Keratinocyte (primary cell): ENCODE data around the gene ASH1L. TPM values are rescaled to one million over a fixed set of nuclear protein-coding genes. Genes with fewer than 3 reads are reported as not detected.

Source experiments
- polyA plus RNA-seq, 5 experiments: library from polyadenylated mRNA; depleted of rRNA in 3 of 5; stranded (reverse) in 3 of 5; stranded (forward) in 1 of 5; unstranded in 1 of 5; fragments of >200 nt; gene quantifications; 1 replicate in 1 of 5; 2 replicates in 3 of 5; 3 replicates in 1 of 5; pipeline versions ENCODE4 v1.2.1 to v1.2.3, GENCODE V29; 2011 to 2012; ENCODE audit warnings: missing spikeins in 2 of 5, low read depth in 1 of 5, low replicate concordance in 1 of 5
- small RNA-seq, 3 experiments: library from RNA; depleted of rRNA; stranded (forward); fragments of <200 nt; gene quantifications; one replicate each; pipeline ENCODE3, GENCODE V24; 2012; ENCODE audit warnings: low read depth in 3 of 3, low replicate concordance in 1 of 3; ENCODE audit not compliant: insufficient read length in 3 of 3

ASH1L gene
- polyA plus RNA-seq, 1 donor (not counting 4 experiments of a cell fraction or from before 2014, with no cell fraction given), result 13.8 TPM

Small RNA genes lying within 50 kb of the gene (small RNA-seq; reads per million reads assigned to genes)
- gene AL353807.4, result 0 reads per million in 3 experiments
- gene RNU6-106P, result 0 to 0.25 (median 0.07) reads per million in 3 experiments
- 0 reads per million in 3 experiments for gene RNU6-1297P

Other genes starting within 250 kb of the ASH1L start
- 32.4 to 40.3 TPM (median 32.8 TPM) in 3 replicates for gene RUSC1, start 241.9 kb downstream of the ASH1L start, polyA plus RNA-seq
- 25.4 to 41.1 TPM (median 30.5 TPM) in 3 replicates for gene MSTO1, start 47.4 kb upstream of the ASH1L start, polyA plus RNA-seq
- 33.0 to 79.1 TPM (median 45.2 TPM) in 3 replicates for gene YY1AP1, start 126.0 kb upstream of the ASH1L start, polyA plus RNA-seq
- gene DAP3, start 126.3 kb upstream of the ASH1L start, polyA plus RNA-seq, result 160 to 210 TPM (median 203 TPM) in 3 replicates